Tibial nerve (tissue), 4 donors: Measurements from ENCODE around the gene IGF1R.

Source experiments
- EP300 ChIP-seq, 2 donors: sonication (generic); formaldehyde crosslinking; IDR thresholded peaks; one replicate each; pipeline ENCODE4 v1.6.1; 2017; ENCODE audit warnings: antibody characterized with exemption in 2 of 2, mild to moderate bottlenecking in 1 of 2
- POLR2A ChIP-seq, 2 donors: fragments of 450-650 bp; IDR thresholded peaks; one replicate each; pipeline ENCODE4 v1.6.1; 2017; ENCODE audit warnings: antibody characterized with exemption in 2 of 2, mild to moderate bottlenecking in 2 of 2, moderate library complexity in 2 of 2
- TF ChIP-seq, protein P1 (sequence below), 5 experiments: fragments of 200-600 bp in 3 of 5; fragments of 450-650 bp in 2 of 5; sonication (generic) in 3 of 5; IDR thresholded peaks; one replicate each; pipeline ENCODE4 v1.5.1; 2016 to 2019; ENCODE audit warnings: antibody characterized with exemption in 5 of 5, mild to moderate bottlenecking in 3 of 5, moderate library complexity in 2 of 5

DNA sequence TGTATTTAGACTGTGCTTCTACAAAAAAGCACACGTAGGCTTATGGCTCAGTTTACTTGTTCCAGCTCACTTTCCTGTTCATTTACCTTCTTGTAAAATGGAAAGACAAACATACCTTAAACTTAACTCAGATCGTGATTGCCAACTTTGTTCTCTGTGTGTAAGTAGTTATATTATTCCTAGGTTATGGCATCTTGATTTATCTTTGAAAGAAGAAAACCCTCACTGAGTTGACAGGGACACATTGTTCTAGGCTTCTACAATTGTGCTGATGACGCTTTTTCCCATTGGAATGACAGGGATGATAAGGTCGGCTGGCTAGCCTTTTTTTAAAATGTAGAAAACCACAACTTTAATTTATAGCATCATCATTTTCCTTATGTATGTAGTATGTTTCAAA, 140.7 kb downstream of the IGF1R start:
- TF ChIP-seq, protein P1, sequence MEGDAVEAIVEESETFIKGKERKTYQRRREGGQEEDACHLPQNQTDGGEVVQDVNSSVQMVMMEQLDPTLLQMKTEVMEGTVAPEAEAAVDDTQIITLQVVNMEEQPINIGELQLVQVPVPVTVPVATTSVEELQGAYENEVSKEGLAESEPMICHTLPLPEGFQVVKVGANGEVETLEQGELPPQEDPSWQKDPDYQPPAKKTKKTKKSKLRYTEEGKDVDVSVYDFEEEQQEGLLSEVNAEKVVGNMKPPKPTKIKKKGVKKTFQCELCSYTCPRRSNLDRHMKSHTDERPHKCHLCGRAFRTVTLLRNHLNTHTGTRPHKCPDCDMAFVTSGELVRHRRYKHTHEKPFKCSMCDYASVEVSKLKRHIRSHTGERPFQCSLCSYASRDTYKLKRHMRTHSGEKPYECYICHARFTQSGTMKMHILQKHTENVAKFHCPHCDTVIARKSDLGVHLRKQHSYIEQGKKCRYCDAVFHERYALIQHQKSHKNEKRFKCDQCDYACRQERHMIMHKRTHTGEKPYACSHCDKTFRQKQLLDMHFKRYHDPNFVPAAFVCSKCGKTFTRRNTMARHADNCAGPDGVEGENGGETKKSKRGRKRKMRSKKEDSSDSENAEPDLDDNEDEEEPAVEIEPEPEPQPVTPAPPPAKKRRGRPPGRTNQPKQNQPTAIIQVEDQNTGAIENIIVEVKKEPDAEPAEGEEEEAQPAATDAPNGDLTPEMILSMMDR (IDR thresholded peaks at IDR 0.05): no peak
- TF ChIP-seq POLR2A (IDR thresholded peaks at IDR 0.05): no peak
- no peak for TF ChIP-seq EP300 (IDR thresholded peaks at IDR 0.05)
